ENCODE measurements around the gene ADAP1.
A peak's percentile ranks its signal among the peaks of the same experiment; 100 is the strongest.

The ADAP1 gene

GRCh38 chr7:889391-889790 is 65.1 kb downstream of the ADAP1 start:
- DNase-seq, result no peak

GRCh38 chr7:889025-889390 is 65.5 kb downstream of the ADAP1 start:
- DNase-seq, result no peak

- no peak for DNase-seq
These were observed 66.1 kb downstream of the ADAP1 start for GRCh38 chr7:888081-889024.

- DNase-seq, result no peak
These were observed 67.0 kb downstream of the ADAP1 start for GRCh38 chr7:887488-887820.

GRCh38 chr7:886626-887487 is 67.6 kb downstream of the ADAP1 start:
- DNase-seq, result no peak

- no peak for DNase-seq
These were observed 68.4 kb downstream of the ADAP1 start for GRCh38 chr7:885893-886625.

GRCh38 chr7:885261-885892 is 69.1 kb downstream of the ADAP1 start:
- DNase-seq, result no peak

- DNase-seq, result no peak
These were observed 70.1 kb downstream of the ADAP1 start for GRCh38 chr7:884191-885003.

- DNase-seq, result no peak
These were observed 71.1 kb downstream of the ADAP1 start for GRCh38 chr7:883055-884021.

GRCh38 chr7:882336-883035 is 72.0 kb downstream of the ADAP1 start:
- DNase-seq, result no peak

GRCh38 chr7:881441-882234 is 72.8 kb downstream of the ADAP1 start:
- DNase-seq, result no peak

- no peak for DNase-seq
These were observed 74.0 kb downstream of the ADAP1 start for GRCh38 chr7:880450-880849.

GRCh38 chr7:879706-880105 is 74.8 kb downstream of the ADAP1 start:
- DNase-seq, result no peak

- DNase-seq, result no peak
These were observed 75.4 kb downstream of the ADAP1 start for GRCh38 chr7:879093-879492.

- DNase-seq, result no peak
These were observed 76.9 kb downstream of the ADAP1 start for GRCh38 chr7:877312-878232.

GRCh38 chr7:876972-877311 is 77.5 kb downstream of the ADAP1 start:
- no peak for DNase-seq

- peak; percentile 29 for DNase-seq
These were observed 78.2 kb downstream of the ADAP1 start, which contains the start of gene GET4 for GRCh38 chr7:876077-876971. GET4 (plus strand) TSS chr7:876554; CDS start chr7:876646, 92 bp downstream.
